Lung (tissue), 12 donors: ENCODE measurements around the gene PKIB. TPM values are rescaled to one million over a fixed set of nuclear protein-coding genes. Genes with fewer than 3 reads are reported as not detected.

Experiments used
- ATAC-seq: fragments of 200-7000 bp; cut with Tn5 transposase; one replicate; pipeline ENCODE4 v1.9.1; 2020; ENCODE audit warnings: moderate number of reproducible peaks; ENCODE audit not compliant: insufficient read depth, low FRiP score
- DNase-seq, 3 donors: peaks; one replicate each; pipeline ENCODE4 v3.0.0-alpha.2; 2013 to 2017
- H3K27ac ChIP-seq, 2 donors: one replicate each; pipeline ENCODE4 v1.5.1; 2013; ENCODE audit warnings: mild to moderate bottlenecking in 2 of 2, moderate library complexity in 2 of 2, control low read depth in 1 of 2, inconsistent platforms in 1 of 2, low read depth in 1 of 2, low read length in 1 of 2
- H3K27me3 ChIP-seq, 3 donors: one replicate each; pipeline ENCODE4 v1.5.1; 2013; ENCODE audit warnings: low read length in 2 of 3; ENCODE audit not compliant: control insufficient read depth in 3 of 3, insufficient read depth in 3 of 3
- H3K36me3 ChIP-seq, 4 donors: one replicate each; pipeline ENCODE4 v1.5.1; 2013; ENCODE audit warnings: low read length in 4 of 4, mild to moderate bottlenecking in 1 of 4, moderate library complexity in 1 of 4; ENCODE audit not compliant: control insufficient read depth in 4 of 4, insufficient read depth in 4 of 4
- H3K4me1 ChIP-seq, 5 donors: one replicate each; pipeline ENCODE4 v1.5.1; 2013; ENCODE audit warnings: low read length in 5 of 5, mild to moderate bottlenecking in 2 of 5, moderate library complexity in 1 of 5; ENCODE audit not compliant: control insufficient read depth in 5 of 5, insufficient read depth in 5 of 5
- H3K4me3 ChIP-seq: one replicate; pipeline ENCODE4 v1.5.1; 2013; ENCODE audit warnings: mild to moderate bottlenecking, control low read depth, moderate library complexity
- H3K9ac ChIP-seq, 2 donors: one replicate each; pipeline ENCODE4 v1.5.1; 2013; ENCODE audit warnings: low read length in 2 of 2, control low read depth in 1 of 2; ENCODE audit not compliant: insufficient read depth in 1 of 2
- H3K9me3 ChIP-seq, 4 donors: one replicate each; pipeline ENCODE4 v1.5.1; 2013; ENCODE audit warnings: low read length in 3 of 4, mild to moderate bottlenecking in 1 of 4, moderate library complexity in 1 of 4; ENCODE audit not compliant: control insufficient read depth in 4 of 4, insufficient read depth in 3 of 4
- CTCF ChIP-seq: IDR thresholded peaks from 2 replicates; pipeline ENCODE4 v1.5.1; 2012; ENCODE audit warnings: mild to moderate bottlenecking; ENCODE audit errors: control extremely low read depth, extremely low read depth
- WGBS, 2 donors: extraction: QIAGEN DNeasy Blood & Tissue Kit; methylation state at CpG; one replicate each; pipeline ENCODE4 v1.1.7; 2013; 5-methylcytosine and 5-hydroxymethylcytosine counted together
- polyA plus RNA-seq, 2 donors: library from polyadenylated mRNA; stranded (reverse); fragments of 200-250 nt; gene quantifications; one replicate each; pipeline ENCODE4 v1.2.1, GENCODE V29; 2013
- total RNA-seq, 2 donors: library from RNA; depleted of rRNA in 1 of 2; stranded (reverse); fragments of >200 nt in 1 of 2; gene quantifications; one replicate each; pipeline ENCODE4 v1.2.1, GENCODE V29; 2014 to 2021
- donor health status: control.
- donor health status: control.
- donor health status: Bipolar disorder and iron deficiency.
- donor health status: healthy.
- donor health status: DM: yes; HTN: yes; CAD: no.

The PKIB gene
- total and polyA plus RNA-seq, 4 donors = 3.0 to 7.4 (median 4.9) TPM

- Histone ChIP-seq H3K27ac (no peak overlapping the region), H3K4me3 (no peak overlapping the region), H3K9ac (no peak overlapping the region), H3K36me3 (no peaks in the 10 kb centered on the region), H3K4me1 (peaks cover 0 to 9% (median 0%) of the 10 kb centered on the region in 5 donors), H3K9me3 (peaks cover 0 to 3% (median 0%) of the 10 kb centered on the region in 4 donors), H3K27me3 (peaks cover 3 to 33% (median 27%) of the 10 kb centered on the region in 3 donors)
- ATAC-seq = no peak
- WGBS, 2 donors = 35 to 69% methylated on average over 1 of the region's 1 CpG
- no peak for DNase-seq
- no peak for TF ChIP-seq CTCF
These were observed 4.1 kb downstream of the PKIB start for GRCh38 chr6:122614303-122614702.

- WGBS, 2 donors = 89 to 91% methylated on average over 2 of the region's 2 CpGs
- TF ChIP-seq CTCF = no peak
- Histone ChIP-seq H3K4me1 (peaks cover 0 to 9% (median 0%) of the 10 kb centered on the region in 5 donors), H3K4me3 (no peak overlapping the region), H3K36me3 (no peaks in the 10 kb centered on the region), H3K9ac (no peak overlapping the region), H3K9me3 (peaks cover 0 to 3% (median 0%) of the 10 kb centered on the region in 4 donors), H3K27ac (no peak overlapping the region), H3K27me3 (peaks cover 3 to 32% (median 24%) of the 10 kb centered on the region in 3 donors)
- no peak for DNase-seq
- no peak for ATAC-seq
These were observed 5.2 kb downstream of the PKIB start for GRCh38 chr6:122615409-122615808.

DNA sequence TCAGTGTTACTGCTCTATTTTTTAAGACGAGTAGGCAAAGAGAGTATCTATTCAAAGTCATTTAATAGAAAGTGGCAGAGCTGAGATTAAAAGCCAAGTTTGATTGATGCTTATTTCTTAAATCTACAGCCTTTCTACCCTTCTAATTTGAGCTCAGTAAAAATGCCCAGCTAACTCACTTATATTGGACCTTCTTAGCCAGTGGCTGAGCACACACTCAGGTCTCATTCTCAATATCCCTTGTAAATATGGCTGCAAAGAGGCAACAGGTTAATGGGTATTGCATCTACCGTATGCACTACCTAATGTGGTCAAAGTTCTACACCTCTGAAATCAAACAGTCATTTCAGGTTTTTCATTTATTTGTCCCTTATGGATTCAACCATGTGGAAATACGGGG, 6.7 kb downstream of the PKIB start:
- DNase-seq = no peak

More for the DNA sequence above, 6.7 kb downstream of the PKIB start:
- H3K9me3 ChIP-seq = peaks cover 0 to 3% (median 0%) of the 10 kb centered on the region in 4 donors
- peaks cover 3 to 21% (median 13%) of the 10 kb centered on the region in 3 donors for H3K27me3 ChIP-seq
- 78 to 85% methylated on average over 3 of the region's 3 CpGs for WGBS, 2 donors
- no peak overlapping the region for H3K9ac ChIP-seq
- H3K27ac ChIP-seq = no peak overlapping the region
- no peaks in the 10 kb centered on the region for H3K36me3 ChIP-seq
- TF ChIP-seq CTCF = no peak
- H3K4me1 ChIP-seq = no peaks in the 10 kb centered on the region
- H3K4me3 ChIP-seq = no peak overlapping the region
- no peak for ATAC-seq
